Epithelial cell of esophagus (primary cell): ENCODE data around the gene SRPK2.
"Not testable (repeated sequence)": the region's sequence is repeated elsewhere in the genome, so short reads cannot be mapped to it uniquely, and the experiment has no call there.

ENCODE experiments used
- DNase-seq: peaks from one replicate; pipeline ENCODE4 v3.0.0; 2010; ENCODE audit warnings: low read depth
- H3K4me3 ChIP-seq: 2 replicates; pipeline ENCODE4 v1.5.1; 2011; ENCODE audit warnings: mild to moderate bottlenecking, low read length, control low read depth
- TF ChIP-seq, protein P1 (sequence below): IDR thresholded peaks from 2 replicates; pipeline ENCODE4 v1.5.1; 2011; ENCODE audit warnings: low read depth, mild to moderate bottlenecking, low read length, control low read depth, inconsistent platforms; ENCODE audit not compliant: insufficient read depth; ENCODE audit errors: missing control alignments

SRPK2 gene

DNA sequence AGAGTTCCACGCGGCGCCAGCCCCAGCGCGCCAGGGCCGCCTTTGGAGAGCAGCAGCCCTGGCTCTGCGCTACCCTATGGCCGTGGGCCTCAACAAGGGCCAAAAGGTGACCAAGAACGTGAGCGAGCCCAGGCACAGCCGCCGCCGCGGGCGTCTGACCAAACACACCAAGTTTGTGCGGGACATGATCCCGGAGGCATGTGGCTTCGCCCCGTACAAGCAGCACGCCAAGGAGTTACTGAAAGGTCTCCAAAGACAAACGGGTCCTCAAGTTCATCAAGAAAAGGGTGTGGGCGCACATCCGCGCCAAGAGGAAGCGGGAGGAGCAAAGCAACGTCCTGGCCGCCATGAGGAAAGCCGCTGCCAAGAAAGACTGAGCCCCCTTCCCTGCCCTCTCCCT lies 144.1 kb downstream of the SRPK2 start:
- DNase-seq: no peak
- H3K4me3 ChIP-seq: no peak overlapping the region
- TF ChIP-seq, protein P1, sequence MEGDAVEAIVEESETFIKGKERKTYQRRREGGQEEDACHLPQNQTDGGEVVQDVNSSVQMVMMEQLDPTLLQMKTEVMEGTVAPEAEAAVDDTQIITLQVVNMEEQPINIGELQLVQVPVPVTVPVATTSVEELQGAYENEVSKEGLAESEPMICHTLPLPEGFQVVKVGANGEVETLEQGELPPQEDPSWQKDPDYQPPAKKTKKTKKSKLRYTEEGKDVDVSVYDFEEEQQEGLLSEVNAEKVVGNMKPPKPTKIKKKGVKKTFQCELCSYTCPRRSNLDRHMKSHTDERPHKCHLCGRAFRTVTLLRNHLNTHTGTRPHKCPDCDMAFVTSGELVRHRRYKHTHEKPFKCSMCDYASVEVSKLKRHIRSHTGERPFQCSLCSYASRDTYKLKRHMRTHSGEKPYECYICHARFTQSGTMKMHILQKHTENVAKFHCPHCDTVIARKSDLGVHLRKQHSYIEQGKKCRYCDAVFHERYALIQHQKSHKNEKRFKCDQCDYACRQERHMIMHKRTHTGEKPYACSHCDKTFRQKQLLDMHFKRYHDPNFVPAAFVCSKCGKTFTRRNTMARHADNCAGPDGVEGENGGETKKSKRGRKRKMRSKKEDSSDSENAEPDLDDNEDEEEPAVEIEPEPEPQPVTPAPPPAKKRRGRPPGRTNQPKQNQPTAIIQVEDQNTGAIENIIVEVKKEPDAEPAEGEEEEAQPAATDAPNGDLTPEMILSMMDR: no peak

DNA sequence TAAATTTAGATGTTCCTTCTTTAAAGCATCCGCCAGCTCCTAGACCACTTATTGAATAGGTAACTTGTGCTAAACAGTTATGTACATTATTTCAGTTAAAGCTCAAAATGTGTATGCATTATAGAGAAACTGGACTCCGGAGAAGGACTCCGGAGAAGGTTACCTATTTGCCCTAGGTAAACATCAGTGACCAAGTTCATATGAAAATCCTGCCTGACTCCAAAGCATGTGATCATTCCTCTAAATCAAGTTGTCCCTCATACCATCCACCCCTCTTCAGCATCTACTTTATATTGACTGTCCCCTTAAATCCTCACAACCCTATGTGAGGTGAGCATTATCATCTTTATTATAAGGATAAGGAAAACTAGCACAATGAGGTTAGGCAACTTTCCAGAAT lies 147.5 kb downstream of the SRPK2 start:
- DNase-seq: no peak
- no peak overlapping the region for H3K4me3 ChIP-seq
- TF ChIP-seq, protein P1: no peak

DNA sequence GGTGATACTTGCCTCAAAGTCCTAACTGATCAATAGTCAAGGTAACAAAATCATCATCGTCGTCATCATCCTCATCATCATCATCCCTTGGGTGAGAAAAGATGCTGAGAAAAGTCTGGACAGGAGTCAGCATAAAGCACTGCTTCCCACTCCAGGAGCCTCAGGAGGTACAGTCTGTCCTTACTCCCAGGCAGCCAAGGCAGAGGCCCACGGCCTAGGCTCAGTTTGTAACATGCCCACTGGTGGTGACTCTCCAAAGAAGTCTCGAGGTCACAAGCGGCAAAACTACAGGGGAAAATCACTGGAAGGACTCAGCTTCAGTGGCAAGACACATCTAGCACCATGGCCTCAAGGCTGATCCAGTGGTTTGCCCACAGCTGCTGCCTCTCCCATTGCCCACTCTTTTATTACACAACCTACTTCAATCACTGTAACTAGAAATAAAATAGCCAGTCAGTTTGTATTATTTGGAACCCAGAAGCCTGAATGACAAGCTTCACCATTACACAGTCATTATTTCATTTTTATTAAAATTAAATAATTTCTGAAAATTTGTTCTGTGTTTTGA lies 150.4 kb downstream of the SRPK2 start:
- H3K4me3 ChIP-seq: no peak overlapping the region
- no peak for DNase-seq
- TF ChIP-seq, protein P1: no peak

DNA sequence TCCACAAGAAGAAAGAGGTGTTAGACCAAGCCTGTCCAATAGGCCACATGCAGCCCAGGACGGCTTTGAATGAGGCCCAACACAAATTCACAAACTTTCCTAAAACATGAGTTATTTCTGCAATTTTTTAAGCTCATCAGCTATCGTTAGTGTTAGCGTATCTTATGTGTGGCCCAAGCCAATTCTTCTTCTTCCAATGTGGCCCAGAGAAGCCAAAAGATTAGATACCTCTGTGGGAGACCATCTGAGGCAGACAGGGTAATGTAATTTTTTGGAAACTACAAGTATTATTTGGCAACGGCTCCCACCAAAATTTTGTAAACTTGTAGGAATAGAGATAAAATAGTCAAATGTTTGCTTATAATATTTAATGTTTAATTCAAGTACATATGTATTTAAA lies 153.8 kb downstream of the SRPK2 start:
- TF ChIP-seq, protein P1: no peak
- DNase-seq: no peak
- no peak overlapping the region for H3K4me3 ChIP-seq

DNA sequence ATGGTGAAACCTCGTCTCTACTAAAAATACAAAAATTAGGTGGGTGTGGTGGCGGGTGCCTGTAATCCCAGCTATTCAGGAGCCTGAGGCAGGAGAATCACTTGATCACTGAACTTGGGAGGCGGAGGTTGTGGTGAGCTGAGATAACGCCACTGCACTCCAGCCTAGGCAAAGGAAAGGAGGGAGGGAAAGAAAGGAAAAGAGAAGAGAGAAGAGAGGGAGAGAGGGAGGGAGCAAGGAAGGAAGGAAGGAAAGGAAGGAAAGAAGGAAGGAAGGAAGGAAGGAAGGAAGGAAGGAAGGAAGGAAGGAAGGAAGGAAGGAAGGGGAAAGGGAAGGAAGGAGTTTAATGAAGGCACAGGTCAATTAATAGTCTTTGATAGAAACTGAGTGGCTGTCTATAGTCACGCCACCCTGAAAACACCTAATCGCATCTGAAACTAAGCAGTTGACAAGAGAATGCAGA lies 155.9 kb downstream of the SRPK2 start:
- DNase-seq, H3K4me3 ChIP-seq: not testable (repeated sequence)

DNA sequence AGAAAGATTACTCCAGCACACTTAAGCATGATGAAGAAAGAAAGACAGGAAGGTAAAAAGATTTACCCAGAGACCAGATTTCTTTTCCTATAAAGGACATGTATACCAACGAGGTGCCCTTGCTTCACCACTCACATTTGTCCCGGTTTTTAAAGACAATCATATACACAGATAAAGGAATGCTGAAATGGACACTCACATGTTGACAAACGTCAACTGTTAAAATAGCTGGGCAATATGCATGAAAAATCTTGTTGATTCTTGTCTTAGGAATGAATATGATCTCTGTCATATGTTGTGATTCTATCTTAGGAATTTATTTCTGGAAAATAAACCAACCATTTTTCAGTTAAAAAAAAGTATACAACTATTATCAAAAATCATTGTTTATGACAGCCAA lies 158.2 kb downstream of the SRPK2 start:
- peak; percentile 88 for DNase-seq
- TF ChIP-seq, protein P1: no peak
- no peak overlapping the region for H3K4me3 ChIP-seq

DNA sequence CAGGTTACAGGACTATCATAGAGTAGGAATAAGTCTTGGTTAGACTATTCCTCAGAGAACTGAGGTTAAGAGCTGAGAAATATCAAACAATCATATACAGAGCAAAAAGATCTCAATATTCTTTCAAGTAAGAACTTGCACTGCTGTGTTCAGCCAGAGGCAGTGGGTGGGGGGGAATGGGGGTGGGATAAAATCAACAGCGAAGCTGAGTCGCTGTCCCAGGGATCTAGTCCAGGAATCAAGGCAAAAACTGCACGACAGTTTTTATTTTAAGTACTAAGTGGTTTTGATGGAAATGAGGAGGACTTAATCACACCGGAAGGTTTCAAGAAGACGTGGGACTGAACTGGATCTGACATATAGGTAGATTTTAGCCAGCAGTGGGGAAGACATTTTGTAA lies 159.1 kb downstream of the SRPK2 start:
- TF ChIP-seq, protein P1: no peak
- DNase-seq: peak; percentile 68
- H3K4me3 ChIP-seq: no peak overlapping the region
